Stimulated activated CD4-positive, alpha-beta T cell treated with anti-CD3 and anti-CD28 coated beads, Interleukin-15, amount 100 ng/mL, for 48 hours (primary cell): ENCODE measurements around the gene CHST15.
A peak's percentile ranks its signal among the peaks of the same experiment; 100 is the strongest.

ENCODE experiments used
- DNase-seq, 2 donors: peaks; one replicate each; pipeline ENCODE4 v3.0.0-alpha.2; 2020; ENCODE audit warnings: low read depth in 2 of 2

CHST15 gene

GRCh38 chr10:124092860-124093773 is at the start of gene CHST15:
Gene CHST15 (minus strand): TSS chr10:124093598. CDS start chr10:124046212, 47,386 bp downstream.
- DNase-seq, result no peak

DNA sequence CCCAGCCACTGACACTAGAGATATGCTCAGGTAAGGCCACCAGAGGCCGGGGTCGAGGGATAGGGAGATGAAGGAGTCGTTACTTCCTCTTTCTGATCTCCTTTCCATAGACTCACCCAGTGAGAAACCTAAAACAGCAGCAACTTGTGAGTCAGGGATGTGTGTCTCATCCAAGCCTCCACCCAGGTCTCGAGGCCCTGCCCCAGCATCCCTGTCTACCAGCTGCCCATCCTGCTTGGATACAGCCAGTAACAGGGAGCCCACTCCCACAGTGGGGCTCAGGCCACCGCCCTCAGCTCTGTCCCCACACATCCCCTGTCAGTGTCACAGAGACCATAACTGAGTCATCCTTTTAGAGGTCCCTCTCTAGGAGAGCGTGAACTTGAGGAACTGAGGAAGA is 49.6 kb upstream of the CHST15 start:
- no peak for DNase-seq

DNA sequence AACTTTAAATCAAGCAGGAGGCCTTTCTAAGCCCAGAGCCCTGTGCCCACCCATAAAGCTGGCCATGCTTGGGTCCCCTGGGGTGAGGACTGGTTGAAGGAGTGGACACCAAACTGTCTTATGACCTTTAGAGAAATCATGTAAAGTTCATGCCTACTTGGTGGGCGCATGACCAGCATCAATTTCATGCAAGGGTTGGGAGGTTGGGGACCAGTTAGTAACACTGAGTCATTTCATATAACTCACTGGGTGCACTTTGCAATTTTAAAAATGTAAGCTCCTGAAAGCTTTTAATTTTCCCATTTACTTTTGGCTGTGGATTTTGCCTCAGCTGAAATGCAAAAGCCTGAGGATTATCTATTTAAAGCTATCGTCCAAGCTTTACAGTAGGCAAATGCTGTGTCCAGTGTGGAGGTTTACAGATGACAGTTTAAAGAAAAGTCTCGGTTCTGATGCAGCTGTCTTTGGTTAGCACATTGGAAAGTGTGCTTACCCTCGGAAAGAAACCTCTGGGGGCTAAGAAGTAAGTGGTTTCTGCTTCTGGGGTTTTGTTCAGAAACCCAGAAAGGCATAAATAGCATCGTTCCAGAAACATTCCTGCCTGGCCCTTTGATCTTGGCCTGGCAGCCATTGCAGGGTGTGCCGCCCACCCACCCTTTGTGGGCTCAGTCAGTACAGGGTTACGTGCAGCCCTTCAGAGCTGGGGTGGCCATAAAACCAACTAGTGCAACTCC is 48.8 kb upstream of the CHST15 start:
- no peak for DNase-seq

DNA sequence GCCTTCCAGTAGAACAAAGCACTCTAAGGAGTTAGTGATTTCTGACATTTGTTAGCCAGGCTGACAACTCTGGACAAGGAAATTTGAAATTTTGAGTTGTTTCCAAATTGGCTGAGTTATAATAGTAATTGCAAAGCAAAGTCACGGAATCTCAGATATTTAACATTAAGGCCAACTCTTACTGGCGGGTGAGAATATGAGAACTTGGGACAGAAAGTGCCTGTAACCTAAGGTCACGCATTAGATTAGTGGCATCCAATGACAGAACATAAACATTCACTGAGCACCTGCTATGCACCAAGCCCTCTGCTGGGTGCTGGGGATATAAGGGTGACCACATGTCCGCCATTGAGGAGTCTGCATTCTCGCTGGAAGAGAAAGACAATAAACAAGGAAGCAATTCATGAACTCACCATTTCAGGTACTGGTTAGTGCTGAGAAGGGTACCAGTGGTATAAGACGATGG is 45.5 kb upstream of the CHST15 start:
- no peak for DNase-seq

- DNase-seq, result no peak
Measured at GRCh38 chr10:124138195-124138882, 44.9 kb upstream of the CHST15 start.

DNA sequence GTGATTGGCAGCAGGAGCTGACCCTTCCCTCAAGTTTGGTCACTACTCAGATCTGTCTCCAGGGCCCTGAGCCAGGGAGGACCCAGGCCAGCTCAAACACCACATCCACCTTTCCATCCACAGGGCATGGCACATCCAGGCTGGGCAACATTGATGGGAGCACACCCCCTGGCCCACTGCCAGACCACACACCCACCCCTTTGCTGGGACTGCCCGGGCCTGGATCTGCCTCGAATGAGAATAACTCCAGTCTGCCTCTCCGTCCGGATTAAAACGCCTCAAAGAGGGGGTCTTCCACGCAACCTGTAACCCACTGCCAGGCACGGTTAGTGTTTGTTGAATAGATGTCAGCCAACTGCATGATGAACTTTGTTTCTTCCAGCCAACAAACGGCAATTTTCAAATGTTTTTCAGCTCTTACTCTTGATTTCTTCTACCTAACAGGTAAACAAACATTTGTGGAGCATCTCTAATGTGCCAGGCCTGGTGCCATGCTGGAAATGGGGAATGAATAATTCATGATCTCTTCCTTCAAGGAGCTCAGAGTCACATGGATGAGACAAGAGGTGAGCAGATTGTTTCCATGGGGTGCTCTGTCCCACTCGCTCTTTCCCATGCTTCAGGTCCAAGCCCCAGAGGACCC is 41.0 kb upstream of the CHST15 start:
- DNase-seq, result no peak

DNA sequence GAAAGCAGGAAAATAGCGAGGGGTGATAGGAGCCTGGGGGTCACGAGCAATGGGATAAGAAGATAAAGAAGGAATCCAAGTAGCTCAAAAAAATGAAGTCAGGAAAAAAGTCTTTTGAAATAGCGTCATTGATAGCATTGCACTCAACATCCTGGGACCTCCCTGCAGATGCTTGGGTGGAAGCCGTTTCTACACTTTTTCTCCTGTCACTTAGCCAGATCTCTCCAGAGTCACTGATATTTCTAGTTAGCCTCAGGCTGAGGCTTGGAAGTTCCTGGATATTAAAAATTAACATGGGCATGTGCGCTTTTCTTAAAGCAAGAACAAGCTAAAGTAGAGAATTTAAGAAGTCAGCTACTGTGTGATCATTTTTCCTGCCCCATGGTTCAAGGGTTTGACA is 39.5 kb upstream of the CHST15 start:
- DNase-seq, result no peak

DNA sequence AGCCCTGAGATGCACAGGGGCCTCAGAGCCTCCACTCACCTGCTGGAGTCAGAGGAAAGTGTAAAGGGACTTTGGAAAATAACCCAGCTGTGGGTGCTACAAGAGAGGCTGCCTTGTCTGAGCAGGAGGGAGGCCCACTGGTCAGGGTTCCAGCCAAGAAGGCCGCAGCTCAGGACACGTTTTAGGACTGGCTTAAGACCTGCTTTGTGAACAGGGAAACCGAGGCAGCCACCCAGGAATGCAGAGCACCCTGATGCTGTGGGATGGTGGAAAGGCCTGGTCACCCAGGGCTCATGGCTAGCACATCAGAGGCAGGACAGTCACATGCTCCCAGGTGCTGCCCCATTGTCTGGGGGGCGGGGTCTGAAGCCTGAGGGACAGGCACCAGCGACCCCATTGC is 38.9 kb upstream of the CHST15 start:
- no peak for DNase-seq

- DNase-seq, result no peak
Measured at GRCh38 chr10:124131172-124131571, 37.8 kb upstream of the CHST15 start.

GRCh38 chr10:124130198-124130900 is 37.0 kb upstream of the CHST15 start:
- no peak for DNase-seq

GRCh38 chr10:124129471-124129870 is 36.1 kb upstream of the CHST15 start:
- no peak for DNase-seq

DNA sequence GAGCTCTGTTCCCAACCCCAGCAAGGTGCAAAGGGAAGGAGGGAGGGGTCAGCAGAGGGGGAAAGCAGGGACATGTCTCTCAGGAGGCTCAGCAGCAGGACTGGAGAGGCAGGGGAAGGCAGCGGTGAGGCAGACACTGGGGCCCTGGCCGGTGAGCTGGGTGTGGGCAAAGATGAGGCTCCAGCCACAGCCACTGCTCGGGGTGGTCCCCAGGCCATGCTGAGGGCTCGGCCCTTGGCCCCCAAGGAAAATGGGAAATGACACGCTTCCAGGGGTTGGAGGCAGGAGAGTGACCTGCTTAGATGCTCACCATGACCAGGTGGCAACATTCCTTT is 35.4 kb upstream of the CHST15 start:
- no peak for DNase-seq

DNA sequence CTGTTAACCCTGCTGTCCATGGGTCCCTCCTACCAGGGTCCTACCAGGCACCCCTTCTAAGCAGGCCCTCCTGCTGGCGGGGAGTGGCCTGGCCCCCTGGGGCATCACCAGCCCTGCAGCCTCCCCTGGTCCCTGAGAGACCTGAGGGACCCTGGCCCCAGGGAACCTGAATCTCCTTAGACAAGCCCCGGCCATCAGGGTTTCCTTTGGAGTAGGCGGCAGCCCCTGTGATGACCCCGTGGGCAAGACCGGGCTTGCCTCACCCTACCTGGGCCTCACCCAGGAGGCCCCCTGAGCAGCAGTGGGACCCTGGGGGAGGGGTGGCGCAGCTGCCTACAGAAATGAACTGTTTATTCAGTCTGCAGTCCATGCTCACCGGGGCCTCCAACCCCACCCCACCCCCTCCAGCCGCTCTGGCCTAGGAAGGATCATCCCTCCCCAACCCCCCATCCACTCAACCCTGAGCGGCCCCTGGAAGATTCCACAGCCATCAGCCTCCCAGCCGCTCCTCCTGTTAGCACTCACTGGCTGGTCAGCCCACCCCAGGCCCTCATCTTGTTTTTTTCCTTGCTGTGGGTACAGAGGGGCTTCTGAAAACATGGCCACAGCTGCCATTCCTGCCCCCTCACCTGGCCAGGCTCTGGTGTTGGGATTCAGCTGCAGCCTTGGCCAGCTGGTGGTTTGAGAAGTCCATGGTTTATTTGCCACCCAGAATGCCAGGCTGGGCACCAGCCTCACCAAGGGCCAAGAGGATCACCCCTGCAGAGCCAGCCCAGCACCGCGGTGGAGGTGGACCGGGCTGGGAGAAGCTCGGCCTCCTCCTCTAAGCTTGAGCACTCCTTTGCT is 34.8 kb upstream of the CHST15 start:
- DNase-seq, result no peak

GRCh38 chr10:124127563-124127962 is 34.2 kb upstream of the CHST15 start:
- no peak for DNase-seq

GRCh38 chr10:124126983-124127385 is 33.6 kb upstream of the CHST15 start:
- DNase-seq, result no peak

GRCh38 chr10:124126145-124126982 is 33.0 kb upstream of the CHST15 start:
- no peak for DNase-seq

- DNase-seq, result peak in 1 of 2 donors; percentile 9
Measured at GRCh38 chr10:124125305-124126116, 32.1 kb upstream of the CHST15 start.

DNA sequence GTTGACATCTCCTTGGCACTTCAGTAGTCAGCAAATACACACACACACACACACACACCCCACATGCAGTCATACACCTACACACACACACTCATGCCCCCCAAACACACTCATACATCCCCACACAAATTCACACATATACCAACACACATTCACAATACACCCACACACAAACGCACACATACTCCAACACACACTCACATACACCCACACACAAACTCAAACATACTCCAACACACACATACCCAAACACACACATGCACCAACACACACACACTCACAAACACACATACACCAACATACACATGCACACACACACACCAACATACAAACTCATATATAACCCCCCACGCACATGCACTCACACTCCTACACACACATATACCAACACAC is 31.4 kb upstream of the CHST15 start:
- DNase-seq, result no peak
